Pons (tissue), 1 donor: ENCODE measurements around the gene RALGAPA2.

Source experiments
- DNase-seq: peaks from one replicate; pipeline ENCODE4 v3.0.0-alpha.2; 2016; ENCODE audit warnings: low spot score

Gene RALGAPA2

GRCh38 chr20:20436689-20437088, 275.8 kb downstream of the RALGAPA2 start:
- no peak for DNase-seq

DNA sequence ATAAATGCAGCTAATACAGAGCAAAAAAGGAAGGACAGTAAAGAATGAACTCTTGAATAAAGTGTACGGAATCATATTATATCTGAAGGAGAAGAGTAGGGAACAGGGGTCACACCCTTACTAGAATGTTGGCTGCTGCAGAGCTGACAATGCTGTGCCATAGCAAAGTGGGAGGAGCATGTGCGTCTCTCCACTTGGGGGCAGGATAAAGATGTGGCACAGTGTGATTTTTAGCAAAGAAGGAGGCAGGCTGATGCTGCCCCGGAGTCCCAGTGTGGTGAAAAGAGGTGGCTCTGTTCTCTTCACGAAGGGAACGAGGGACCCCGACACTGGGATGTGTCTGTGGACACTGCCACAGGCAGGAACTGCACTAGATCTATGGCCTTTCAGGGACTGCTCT, 277.0 kb downstream of the RALGAPA2 start:
- peak; percentile 73 for DNase-seq

DNA sequence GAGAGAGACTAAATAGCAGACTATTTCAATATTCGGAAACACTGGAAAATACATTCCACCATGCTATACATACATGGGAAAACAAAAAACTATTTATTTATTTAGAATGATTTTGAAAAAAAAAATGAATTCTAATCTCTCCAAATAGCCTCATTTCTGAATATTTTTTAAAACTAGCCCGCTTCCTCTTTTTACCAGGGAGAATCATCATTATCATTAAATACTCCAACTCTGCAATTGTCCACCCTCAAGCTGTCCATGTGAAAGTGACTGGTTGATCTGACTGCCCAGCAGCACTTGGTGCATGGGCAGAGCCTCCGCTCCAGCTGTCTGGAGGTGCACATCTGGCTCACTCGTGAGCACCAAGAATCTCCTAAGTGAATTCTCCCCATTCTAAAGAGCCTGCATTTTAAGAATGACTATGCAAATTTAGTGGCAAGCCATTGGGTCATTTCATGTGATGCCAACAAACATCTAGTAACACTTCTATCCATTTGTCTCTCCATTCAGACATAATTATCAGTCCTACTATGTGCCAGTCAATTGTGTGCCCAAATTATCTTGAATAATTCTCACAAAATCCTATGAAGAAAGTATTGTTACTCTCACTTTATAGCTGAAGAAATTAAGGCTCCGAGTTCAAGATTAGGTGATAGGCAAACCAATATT, 279.7 kb downstream of the RALGAPA2 start:
- no peak for DNase-seq

DNA sequence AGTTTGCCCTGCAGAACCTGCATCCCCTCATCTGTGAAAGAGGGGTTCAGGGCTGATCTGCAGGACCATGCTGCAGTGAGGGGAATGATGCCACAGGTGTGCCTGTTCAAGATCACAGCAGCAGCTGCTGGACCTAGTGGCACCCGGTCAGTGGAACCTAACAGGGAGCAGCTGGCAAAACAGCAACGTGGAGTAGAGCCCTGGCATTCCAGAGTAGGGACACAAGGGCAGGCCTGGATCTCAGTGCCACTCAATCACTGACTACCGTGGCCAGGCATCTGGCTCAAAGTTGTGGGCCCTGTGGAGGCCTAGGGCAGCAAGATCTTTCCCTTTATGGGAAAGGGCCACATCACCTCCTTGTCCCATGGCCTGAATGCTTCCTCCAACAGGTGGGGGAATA, 282.4 kb downstream of the RALGAPA2 start:
- DNase-seq: no peak

- DNase-seq: no peak
Measured at GRCh38 chr20:20428067-20428466, 284.4 kb downstream of the RALGAPA2 start.

GRCh38 chr20:20427227-20427864, 285.1 kb downstream of the RALGAPA2 start:
- no peak for DNase-seq

GRCh38 chr20:20426655-20426907, 285.9 kb downstream of the RALGAPA2 start:
- no peak for DNase-seq

GRCh38 chr20:20425823-20426654, 286.4 kb downstream of the RALGAPA2 start:
- no peak for DNase-seq

- no peak for DNase-seq
Measured at GRCh38 chr20:20423117-20423516, 289.3 kb downstream of the RALGAPA2 start.

DNA sequence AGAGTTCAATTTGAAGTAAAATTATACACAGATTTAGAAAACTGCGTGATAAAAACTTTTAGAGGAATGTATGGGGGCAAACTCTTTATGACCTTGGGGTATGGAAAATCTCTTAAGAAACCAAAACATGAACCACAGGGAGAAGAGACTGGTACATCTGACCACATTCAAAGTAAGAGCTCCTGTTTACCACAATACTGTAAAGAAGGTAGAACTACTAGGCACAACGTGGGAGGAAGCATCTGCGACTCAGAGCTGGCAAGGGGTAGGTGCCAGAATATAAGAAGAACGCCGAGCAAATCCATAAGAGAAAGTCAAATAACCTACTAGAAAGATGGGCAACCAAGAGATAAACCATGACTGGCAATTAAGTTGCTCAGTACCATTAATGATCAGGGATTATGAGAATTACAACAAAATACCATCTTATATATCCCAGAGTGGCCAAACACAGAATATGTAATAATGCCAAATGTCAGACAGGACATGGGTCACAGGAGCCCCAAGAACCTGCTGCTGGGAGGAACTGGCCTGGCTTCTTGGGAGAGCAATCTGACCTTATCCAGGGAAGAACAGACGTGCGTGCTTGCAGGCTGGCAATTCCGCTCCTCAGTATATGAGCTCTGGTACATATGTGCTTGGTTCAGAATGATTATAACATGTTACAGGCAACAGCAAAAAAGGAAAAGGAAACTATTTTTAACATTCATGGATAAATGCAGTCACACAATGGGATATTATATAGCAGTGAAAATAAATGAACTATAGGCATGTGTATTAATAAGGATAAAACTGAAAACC, 294.4 kb downstream of the RALGAPA2 start:
- DNase-seq: no peak

- DNase-seq: no peak
Measured at GRCh38 chr20:20415321-20415720, 297.1 kb downstream of the RALGAPA2 start.

DNA sequence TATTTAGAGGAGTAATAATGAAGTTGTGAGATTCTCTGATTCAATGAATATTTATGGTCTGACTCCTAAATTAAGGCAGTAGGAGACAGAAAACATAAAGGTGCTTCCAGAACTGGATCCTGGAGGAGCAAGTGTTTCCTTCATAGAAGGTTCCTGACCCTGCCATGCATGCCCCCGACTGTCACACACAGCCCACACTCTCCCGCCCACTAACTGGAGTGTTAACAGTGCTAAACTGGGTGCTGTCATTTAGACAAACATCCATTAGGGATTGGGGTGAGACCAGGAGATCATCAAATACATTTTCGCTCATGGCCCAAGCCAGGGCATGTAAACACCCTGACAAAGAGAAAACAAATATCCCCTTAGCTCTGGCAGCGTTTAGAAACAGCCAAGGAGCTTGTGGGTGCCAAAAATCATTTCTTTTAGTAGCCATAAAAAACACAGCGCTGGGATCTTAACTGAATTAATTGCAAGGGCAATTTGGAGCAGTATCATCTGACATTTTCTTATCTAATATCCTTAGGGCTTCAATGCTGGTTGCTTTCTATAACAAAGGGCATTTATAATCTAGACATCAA, 297.7 kb downstream of the RALGAPA2 start:
- no peak for DNase-seq

- no peak for DNase-seq
Measured at GRCh38 chr20:20413810-20414281, 298.6 kb downstream of the RALGAPA2 start.

- no peak for DNase-seq
Measured at GRCh38 chr20:20412750-20413149, 299.7 kb downstream of the RALGAPA2 start.

DNA sequence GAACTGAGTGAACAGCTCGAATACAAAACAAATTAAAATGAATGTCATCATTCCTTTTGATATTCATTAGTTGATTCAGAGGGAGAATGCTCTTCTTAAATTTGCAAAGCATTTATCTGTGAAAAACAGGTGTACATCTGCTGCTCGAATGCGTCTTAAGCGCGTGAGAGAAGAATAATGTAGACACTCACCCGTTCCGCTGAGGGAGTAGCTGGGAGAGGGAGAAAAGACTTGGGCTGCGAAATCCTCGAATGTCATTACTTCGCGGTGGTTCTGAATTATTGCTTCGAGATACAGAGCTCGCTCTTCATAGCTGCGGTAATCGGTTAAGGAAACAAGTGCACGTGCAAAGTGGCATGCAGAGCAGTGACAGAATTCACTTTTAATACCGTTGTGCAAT, 300.6 kb downstream of the RALGAPA2 start:
- no peak for DNase-seq

DNA sequence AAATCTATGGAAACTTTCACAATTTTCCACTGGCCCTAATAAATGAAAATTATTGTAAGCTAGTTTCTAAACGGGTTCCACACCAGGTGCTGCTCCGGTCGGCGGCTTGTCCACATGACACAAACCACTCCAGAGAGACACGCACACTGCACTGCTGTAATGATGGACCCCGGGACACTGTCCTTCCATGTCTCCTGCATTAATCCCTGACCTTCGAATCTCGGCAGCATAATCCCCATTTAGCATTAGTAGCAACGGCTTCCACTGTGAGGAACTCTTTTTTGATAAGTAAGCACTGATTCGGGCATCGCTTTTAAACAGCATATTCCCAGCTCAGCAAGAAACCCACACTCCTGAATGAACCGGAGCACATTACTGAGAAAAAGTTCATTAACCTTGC, 301.0 kb downstream of the RALGAPA2 start:
- DNase-seq: no peak

DNA sequence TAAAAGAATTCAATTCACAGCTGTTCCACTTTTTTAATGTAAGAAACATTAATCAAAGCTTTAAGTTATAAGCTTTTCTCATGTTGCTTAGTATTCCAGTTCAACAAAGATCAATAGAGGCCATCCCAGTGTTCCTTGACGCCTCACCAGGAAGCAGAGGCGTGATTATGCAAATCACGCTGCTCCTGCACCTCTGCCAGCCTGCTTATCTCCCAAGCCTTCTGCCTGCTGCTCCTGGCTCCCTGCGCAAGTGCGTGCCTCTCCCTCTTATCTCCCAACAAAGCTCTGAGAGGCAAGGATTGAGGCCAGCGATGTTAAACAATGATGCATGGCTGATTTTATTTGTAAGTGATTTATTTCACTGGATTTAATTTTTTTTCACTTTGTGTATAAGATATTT, 301.8 kb downstream of the RALGAPA2 start:
- peak; percentile 71 for DNase-seq

GRCh38 chr20:20409331-20409730, 303.1 kb downstream of the RALGAPA2 start:
- DNase-seq: no peak

GRCh38 chr20:20407891-20408805, 304.3 kb downstream of the RALGAPA2 start:
- DNase-seq: peak; percentile 80

DNA sequence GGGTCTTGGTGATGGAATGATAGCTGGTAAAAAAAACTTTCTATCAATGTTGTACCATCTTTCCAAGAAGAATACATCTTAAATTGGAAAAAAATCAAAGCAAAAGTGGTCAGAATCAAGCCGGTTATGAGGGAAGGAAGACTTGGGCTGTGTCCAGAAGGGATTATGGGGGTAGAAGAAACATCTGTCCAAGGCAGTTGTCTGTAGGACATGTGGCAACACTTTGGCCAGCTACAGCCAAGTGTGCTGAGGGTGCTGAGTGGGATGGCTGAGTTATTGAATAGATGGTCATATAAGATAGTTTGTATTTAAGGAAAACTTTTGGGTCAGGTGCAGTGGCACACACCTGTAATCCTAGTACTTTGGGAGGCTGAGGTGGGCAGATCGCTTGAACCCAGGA, 306.1 kb downstream of the RALGAPA2 start:
- DNase-seq: no peak

DNA sequence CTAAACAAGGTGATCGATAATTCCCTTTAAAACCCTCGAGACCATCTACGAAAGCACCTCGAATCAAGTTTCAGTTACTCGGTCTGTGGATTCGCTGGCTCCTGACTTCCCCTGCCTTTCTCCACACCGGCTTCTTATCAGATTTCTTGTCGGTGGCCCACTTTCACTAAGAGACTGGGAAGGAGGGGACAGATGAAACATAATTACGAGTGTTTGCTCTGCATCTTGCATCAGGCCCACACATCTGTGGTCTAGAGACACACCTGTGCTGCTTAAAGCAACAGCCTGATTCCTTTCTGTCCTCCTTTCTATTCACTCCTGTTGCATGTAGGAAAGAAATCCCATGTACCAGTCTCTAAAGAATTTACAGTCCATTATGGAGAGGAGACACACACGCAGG, 306.8 kb downstream of the RALGAPA2 start:
- DNase-seq: no peak
